Astrocyte of the hippocampus (primary cell): ENCODE results near the gene SOD3.

Source experiments
- DNase-seq: peaks from one replicate; pipeline ENCODE4 v3.0.0; 2011; ENCODE audit warnings: low read depth, low spot score

The SOD3 gene

DNA sequence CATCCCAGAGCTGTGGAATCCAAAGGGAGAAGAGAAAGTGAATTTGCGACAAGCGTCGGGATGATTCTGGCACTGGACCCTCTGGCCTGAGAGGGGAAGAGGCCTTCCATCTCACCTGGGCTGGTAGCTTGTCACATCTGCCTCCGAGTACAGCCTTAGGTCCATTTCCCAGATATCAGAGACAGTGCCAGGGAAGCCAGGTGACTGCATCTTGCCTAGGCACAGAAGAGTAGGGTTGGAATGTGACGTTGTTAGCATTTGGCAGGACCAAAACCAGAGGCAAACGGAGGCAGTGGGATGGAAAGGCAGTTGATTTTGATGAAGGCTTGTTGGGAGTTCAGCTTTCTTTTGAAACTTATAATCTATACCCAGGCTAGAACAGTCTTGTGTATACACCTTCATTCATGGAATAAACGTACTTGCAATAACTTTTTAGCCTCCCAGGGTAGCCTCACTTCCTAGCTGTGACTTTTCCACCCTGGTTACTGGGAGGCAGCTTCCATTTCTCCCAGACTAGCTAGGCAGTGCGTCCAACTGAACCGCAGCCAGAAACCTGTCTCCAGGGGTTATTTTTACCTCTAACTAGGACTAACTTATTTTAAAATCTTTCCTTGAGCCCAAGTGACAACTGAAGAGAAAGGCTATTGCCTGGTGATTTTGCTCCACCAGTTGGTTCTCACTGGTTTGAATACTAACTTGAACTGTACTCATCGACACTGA is 5.9 kb downstream of the SOD3 start:
- DNase-seq = no peak

DNA sequence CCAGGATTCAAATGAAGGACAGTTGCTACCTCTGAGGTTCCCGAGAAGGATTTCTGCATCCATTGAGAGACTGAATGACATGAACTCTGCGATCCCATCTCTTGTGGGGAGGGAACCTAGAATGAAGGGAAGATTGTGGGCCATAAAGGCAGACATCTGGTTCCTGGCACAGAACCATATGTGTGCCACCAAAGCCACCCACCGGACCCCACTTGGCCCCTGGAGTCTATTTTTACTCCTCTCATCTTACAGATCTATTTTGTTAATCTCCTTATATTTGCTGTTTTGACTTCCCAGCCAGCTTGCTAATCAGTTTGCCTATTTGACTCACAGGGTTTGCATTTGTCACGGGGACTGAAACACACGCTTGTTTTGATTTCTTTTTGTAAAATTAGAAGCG is 7.3 kb downstream of the SOD3 start:
- DNase-seq = no peak

DNA sequence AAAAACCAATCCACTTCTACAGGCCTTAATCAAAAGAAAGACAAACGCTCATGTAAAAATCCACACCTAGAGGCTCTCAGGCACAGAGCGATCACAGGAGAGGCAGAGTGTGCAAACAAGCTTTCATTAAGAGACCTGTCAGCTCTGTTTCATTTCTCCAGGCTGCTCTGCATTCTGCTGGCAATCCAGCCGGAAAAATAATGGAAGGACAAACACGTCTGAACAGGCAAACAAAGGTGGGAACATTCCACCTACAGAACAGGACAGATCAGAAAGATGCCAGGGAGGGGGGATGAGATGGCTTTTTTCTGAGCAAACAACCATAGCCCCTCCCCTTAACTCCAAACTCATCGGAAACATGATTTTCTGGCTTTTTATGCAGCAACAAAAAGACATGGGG is 9.7 kb downstream of the SOD3 start:
- no peak for DNase-seq

DNA sequence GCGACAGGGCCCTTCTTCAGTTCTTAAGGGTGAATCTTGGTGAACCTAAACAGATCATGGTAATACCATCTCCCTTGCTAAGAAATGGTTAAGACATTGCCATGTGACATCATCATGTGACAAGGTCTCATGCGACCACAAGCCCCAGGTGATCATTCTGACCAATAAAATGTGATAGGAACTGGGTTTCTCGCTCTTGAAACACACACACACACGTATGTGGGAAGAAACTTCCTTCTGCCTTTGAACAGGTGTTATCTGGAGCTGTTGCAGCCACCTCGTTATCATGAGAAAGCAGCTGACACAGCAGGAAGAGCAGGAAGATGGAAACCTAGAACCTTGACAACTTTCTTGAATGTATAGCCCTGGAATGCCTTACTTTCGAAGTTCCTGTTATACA is 10.2 kb downstream of the SOD3 start:
- no peak for DNase-seq

DNA sequence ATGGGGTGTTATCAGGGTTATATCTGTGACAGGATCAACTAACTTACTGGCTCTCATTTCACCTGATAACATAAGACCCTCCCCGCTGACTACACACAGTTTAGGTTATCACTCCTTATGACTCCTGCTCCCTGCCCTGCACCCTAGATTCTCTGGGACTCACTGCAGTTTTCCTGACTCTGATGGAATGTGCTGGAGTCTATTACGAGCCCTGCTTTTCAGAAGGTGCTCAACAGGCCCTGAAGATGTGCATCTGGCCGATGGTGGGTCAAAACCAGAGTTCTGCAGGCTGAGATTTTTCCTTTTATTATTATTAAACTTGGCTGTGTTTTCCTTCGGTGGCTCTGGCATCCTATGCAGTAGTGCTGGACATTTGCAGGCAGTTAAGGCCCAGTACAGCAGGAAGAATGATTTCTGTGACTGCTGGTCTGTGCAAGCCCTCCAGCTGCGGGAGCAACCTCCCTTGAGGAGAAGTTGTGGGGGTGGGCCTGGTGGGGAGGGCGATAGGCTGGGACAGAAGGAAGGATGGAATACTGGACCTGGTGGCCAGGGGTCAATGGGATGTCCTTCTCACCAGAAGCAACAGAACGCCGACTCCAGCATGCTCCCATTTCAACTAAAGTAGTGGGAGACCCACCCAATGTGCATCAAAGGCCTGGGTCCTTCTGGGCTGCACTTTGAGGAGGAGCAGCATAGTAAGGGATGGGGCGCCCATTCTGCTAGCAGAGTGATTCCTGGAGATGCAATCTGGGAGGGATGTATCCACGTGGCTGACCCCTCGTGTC is 11.0 kb downstream of the SOD3 start:
- no peak for DNase-seq

DNA sequence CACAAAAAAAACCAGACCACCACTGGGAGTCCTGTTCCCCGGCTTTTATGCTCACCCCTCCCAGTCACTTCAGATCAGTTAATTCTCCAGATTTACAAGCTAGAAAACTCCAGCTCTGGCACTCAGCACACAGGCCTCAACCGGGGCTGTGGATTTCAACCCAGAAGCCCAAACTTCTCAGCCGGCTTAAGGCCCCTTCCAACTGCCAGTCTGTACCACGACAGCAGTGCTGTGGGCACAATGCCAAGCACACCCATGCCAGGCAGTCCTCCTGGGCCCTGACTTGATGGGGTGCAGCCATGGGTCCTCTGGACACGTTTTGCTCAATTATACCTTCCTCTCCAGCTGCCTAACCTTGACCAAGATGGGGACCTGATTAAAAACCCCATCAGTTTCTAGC is 12.2 kb downstream of the SOD3 start:
- DNase-seq = no peak

DNA sequence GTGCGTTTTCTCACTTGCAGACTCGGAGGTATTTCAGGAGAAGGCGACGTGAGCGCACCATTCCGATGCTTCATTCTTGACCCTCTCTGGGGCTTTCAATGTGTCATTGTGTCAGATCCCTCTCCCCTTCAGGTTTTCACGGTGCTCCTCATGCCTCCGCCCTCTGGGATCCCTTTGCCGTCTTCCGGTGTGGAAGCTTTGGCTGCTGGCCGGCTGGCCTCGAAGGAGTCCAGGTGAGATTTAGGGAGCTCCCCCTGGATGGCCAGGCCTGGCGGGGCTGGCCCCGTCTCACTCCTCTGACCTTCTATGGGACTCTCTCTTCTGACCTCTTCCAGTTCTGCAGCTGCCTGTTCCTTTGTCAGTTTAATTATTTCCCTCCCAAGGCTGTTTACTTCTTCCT is 12.9 kb downstream of the SOD3 start:
- no peak for DNase-seq

DNA sequence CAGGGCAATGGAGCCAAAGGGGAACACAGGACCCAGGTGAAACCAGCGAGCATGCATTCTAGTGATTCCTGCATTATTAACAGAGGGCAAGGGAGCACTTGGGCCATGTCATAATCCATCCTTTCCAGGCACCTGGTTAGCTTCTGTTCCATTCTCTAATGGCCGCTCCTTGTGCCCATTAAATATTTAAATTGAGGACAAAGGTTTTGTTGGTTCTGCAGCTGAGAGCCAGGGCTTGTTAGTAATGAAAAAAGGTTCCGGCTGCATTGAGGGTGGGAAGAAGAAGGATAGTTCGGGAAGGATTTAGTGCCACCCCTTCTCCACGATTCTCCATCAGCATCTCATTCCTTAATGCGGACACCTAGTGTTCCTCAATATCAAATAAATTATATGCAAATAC is 13.6 kb downstream of the SOD3 start:
- DNase-seq = no peak

DNA sequence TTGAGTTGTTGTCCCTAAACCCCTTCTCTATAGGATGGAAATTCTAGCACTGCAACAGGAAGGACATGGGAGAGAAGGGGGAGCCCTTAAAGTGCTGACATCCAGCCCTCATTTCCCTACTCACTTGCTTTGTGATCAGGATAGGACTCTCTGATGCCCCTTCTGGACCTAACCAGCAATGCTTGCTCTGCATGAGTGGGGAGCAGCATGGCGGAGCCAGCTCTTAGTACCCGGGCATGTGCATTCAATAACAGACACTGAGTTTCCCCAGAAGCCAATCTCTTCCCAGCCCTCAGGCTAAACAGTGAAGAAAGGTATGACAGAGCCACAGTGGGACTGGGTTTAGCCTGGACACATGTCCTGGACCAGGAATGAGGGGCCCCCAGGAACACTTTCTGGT is 14.0 kb downstream of the SOD3 start:
- no peak for DNase-seq

DNA sequence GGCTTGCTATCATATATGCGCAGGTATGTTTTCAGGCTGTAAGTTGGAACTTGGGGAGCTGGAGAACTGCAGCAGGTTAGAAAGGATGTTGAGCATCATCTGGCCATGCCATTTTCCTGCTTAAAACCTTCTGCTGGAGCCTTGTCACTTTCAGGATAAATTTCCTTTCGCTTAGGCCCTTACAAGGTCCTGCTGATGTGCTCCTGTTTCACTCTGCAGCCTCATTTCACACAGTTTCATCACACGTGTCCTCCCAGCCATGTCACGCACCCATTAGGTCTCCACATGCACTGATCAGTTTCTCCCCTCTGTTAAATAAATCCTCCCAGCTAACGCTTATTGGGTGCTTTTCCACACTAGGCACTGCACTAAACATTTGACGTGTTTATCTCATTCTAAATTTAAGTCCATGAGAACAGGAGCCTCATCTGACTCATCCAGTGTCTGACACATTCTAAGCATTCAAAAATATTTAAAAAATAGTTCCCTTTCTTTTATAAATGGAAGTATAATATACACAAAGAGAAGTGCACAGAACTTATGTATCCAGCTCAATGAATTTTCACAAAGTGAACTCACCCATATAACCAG is 14.5 kb downstream of the SOD3 start:
- no peak for DNase-seq

DNA sequence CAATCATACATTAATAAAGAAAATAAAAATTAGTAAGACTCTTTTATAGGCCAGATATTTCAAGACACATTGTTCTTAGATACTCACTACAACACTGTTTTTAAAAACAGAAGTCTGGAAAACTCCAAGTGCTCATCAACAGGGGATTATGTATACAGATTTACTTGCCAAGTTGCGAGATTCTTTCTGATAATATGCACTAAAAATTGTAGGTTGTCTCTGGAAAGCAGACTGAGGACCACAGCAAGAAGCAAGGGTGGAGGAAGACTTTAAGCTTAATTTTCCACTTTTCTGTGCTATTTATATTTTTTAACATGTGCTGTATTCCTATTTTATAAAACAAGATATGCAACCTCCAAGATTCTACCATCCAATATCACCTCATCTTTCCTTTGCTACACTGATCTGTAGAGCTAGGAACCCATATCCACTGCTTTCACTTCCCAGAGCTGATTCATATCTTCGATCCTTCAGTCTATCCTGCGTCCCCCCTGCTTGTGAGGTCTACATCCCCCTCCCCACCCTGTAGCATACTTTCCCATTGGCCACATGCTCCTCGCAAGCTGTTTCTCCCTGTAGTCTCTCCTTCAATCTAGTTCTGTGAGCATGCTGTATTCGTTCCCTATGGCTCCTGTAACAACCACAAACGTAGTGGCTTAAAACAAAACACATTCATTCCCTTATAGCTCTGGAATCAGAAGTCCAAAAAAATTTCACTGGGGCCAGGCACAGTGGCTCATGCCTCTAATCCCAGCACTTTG is 15.7 kb downstream of the SOD3 start:
- DNase-seq = no peak

DNA sequence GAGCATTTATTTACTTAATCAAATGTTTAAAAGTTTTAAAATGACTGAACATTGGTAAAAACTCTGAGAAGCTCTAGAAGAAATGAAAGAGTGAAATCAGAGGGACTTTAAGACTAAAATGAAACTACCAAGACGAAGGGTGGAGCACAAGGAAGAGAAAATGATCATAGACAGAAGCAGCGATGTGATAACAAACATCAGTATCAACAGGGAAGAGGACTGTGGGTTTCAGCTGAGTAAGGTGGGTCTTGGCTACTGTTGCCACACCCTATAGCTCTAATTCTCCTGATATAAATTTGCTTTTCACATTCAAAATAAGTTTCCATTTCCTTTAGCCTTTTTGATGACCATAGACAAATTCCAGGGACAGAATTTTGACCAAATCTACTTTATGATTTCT is 18.4 kb downstream of the SOD3 start:
- DNase-seq = no peak

DNA sequence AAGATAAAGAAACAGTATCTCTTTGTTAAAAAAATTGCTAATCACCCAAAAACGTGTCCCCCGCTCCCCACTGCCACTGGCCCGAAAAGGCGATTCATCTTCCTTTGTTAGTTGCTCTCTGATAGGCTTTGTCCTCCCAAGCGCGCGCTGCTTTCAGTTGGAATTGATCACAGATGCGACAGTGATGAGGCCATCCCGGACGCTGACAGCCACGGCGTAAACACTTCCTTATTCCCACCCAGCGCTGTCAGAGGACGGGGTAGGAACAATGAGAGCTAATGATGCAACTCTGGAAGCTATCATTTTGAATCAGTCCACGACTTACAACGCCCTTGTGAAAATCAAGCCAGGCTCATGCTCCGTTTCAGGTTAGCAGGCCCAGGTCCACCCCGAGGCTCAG is 21.4 kb downstream of the SOD3 start:
- no peak for DNase-seq

DNA sequence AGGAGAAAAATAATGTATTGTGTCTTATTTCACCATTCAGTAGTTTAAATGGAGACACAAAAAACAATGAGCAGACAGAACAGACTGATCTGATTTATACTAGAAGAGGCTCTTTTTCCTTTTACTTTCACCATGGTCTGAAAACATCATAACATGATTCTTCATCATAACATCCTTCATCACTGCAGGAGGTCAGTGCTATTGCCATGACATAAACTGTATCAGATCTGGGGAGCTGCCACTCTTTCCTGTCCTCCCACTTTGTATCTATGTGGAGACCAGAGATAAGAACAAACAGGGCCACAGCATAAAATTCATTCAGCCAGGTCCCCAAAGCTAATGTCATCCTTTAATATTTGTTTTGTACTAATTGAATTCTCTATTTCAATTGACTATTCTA is 25.2 kb downstream of the SOD3 start:
- DNase-seq = no peak

DNA sequence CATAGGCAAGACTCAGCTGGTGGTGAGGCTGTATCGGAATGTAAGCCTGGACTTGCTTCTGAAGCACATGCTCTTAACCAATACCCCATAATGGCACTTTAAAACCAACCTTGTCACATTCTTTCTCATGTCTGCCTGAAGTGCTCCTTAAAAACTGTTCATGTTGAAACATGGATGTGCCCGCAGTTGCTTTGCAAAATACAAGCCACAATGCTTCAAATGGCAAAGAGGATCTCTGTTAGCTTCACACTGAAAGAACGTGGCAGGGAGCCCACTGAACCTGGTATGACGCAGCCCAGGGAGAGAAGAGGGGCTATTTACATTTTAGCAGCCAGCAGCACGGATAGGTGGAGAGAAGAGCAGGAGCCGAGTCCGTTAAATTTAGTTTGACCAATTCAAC is 29.3 kb downstream of the SOD3 start:
- DNase-seq = peak; percentile 38

DNA sequence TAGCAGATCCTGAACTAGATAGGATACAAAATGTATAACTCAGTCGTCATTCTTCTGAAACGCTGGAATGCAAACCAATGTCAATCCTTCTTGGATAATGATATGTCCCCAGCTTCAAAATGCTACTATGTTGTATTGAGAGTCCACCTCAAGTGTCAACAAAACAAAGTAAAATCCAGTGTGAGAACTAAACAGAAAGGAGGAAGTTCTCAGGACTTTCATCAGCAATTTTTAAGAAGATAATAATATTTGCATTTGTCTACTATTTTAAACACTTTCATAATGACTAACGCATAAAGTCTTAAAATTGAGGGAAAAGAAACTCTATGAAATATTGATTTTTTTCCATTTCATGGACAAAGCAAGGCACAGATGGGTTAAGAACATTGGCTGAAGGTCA is 36.3 kb downstream of the SOD3 start:
- no peak for DNase-seq

DNA sequence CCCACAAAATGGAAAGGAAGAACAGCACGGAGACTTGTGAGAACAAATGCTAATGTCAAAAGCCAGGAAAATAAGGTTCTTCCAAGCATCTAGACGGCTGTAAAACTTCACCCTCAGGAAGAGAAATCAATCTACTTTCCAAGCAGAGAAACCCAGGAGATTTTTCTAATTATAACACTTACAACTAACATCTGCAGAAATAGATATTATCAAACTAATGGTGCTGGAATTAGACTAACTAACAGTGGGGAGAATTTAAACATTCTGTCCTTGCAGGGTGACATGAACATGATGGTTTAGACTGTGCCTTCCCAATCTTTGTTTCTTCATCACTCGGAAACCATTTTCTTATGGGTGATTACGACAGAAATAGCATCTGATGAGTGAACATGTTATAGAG is 40.3 kb downstream of the SOD3 start:
- no peak for DNase-seq

DNA sequence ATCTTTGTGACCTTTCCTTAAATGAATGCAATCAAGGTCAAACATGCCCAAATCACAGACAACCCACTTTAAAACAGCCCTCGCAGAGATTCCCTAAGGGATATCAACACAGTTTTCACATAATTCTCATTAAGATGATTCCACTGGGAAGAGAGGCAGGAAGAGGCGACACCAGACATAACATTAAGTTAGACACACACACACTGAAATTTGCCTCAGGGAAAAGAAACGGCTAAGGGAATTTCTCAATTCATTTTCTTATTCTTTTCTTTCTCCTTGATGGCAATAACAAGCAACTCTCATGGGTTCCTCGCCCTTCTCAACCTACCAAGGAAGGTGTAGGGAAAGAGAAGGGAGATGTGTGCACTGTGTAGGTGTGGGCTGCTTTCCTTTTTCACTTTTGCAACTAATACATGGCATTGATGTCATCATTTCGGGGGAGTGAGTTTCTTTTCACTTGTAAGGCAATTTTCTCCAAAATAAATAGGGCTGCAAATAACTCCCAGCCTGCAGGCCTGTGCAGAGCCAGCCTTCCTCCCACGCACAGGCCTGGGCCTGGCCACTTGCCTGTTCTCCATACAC is 41.4 kb downstream of the SOD3 start:
- DNase-seq = no peak

DNA sequence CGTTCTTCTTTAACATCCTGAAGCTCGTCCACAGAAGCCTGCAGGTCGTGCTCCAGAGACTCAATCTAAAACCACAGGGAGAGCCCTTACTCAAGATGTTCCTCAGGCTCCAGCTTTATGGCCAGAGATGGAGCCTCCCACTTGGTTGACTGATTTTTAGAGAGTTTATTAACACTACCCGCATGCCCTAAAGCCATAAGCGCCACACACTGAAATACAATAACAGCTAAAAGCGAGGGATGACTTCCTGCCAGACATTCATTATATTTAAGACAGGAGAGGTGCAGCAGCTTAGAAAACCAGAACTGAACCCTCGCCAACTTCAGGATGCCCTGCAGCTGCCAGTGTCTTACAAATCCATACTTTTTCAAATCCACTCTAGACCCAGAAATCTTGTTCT is 42.0 kb downstream of the SOD3 start:
- DNase-seq = no peak

DNA sequence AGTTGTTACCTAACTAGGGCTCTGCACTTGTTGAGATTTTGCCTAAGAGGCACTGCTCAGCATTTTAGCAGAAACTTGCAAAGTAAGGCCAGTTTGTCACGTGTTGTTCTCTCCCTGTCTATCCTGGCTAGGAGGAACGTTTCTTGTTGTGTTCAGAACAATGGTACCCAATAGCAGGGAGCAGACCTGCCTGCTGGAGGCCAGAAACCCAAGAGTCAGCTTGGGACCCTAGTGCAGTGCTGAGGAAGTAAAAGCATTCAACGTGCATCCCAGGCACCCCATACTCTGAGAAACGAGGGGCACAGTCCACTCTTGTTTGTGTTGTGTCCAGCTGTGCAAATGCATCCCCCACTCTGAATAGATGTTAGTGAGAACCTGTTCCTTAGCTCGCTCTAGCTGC is 42.4 kb downstream of the SOD3 start:
- no peak for DNase-seq

DNA sequence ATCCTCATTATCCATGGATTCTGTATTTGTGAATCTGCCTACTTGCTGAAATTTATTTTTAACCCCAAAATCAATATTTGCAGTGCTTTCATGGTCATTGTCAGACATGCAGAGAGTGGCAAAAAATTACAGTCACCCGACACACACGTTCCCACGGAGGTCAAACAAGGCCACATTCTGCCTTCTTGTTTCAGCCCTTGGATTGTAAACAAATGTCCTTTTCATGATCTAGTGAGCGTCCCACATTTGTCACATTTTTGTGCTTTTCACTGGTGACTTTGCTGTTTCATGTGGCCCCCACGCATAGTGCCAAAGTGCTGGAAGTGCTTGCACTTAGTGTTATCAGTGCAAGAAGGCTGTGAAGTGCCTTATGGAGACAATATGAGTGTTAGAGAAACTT is 45.0 kb downstream of the SOD3 start:
- DNase-seq = no peak
